H1 (cell line): ENCODE measurements around the gene SNAP29. TPM values are rescaled to one million over a fixed set of nuclear protein-coding genes. Genes with fewer than 3 reads are reported as not detected.

Source experiments
- CTCF ChIA-PET: fragments of 300-600 bp; sonication (Branson Sonifier 250); formaldehyde crosslinking; loops from one replicate; lab custom pipeline; 2021; ENCODE audit not compliant: partially characterized antibody; lab: Charles Lee
- POLR2A ChIA-PET: fragments of 300-600 bp; sonication (Branson Sonifier 250); formaldehyde crosslinking; loops from one replicate; lab custom pipeline; 2021; ENCODE audit warnings: inconsistent platforms; ENCODE audit not compliant: partially characterized antibody; lab: Charles Lee
- DNase-seq, 2 experiments: peaks; one replicate each; pipeline versions ENCODE4 v3.0.0 to v3.0.0-alpha.2; 2010 to 2022; ENCODE audit warnings: low spot score in 2 of 2, low read depth in 1 of 2, mixed read lengths in 1 of 2
- FAIRE-seq: peaks from 2 replicates; lab custom pipeline; 2011; peaks lifted over from hg19 to GRCh38; lab: Jason Lieb, UNC
- H2AFZ ChIP-seq: 2 replicates; pipeline ENCODE4 v1.8.1; 2012; ENCODE audit warnings: low read length, inconsistent platforms
- H2AK5ac ChIP-seq: 2 replicates; pipeline ENCODE4 v1.6.1; 2013; ENCODE audit warnings: low read depth, low read length
- H2BK120ac ChIP-seq: replicated peaks from 2 replicates; pipeline ENCODE3; 2013; ENCODE audit warnings: low read depth, low read length, inconsistent platforms
- H2BK12ac ChIP-seq: 2 replicates; pipeline ENCODE4 v1.6.1; 2013; ENCODE audit warnings: low read depth, low read length
- H2BK15ac ChIP-seq: 2 replicates; pipeline ENCODE4 v1.6.1; 2013; ENCODE audit warnings: low read length
- H2BK20ac ChIP-seq: 2 replicates; pipeline ENCODE4 v1.6.1; 2013; ENCODE audit warnings: low read length
- H2BK5ac ChIP-seq: 2 replicates; pipeline ENCODE4 v1.6.1; 2013; ENCODE audit warnings: low read depth, low read length
- H3K14ac ChIP-seq: 2 replicates; pipeline ENCODE4 v1.6.1; 2013; ENCODE audit warnings: inconsistent platforms; ENCODE audit not compliant: insufficient read length
- H3K18ac ChIP-seq: 2 replicates; pipeline ENCODE4 v1.6.1; 2013; ENCODE audit warnings: low read length; ENCODE audit errors: extremely low read depth
- H3K23ac ChIP-seq: 2 replicates; pipeline ENCODE4 v1.6.1; 2013; ENCODE audit warnings: inconsistent platforms; ENCODE audit not compliant: insufficient read length
- H3K23me2 ChIP-seq: 2 replicates; pipeline ENCODE4 v1.6.1; 2013; ENCODE audit warnings: low read depth, low read length
- H3K27ac ChIP-seq: 2 replicates; pipeline ENCODE4 v1.6.1; 2011; ENCODE audit warnings: low read depth, low read length, inconsistent platforms
- H3K27me3 ChIP-seq, 4 experiments: replicated peaks in 1 of 4; 1 replicate in 1 of 4; 2 replicates in 3 of 4; pipeline versions ENCODE4 v1.6.1 to v1.8.1; 2011 to 2013; ENCODE audit warnings: low read length in 3 of 4, mild to moderate bottlenecking in 3 of 4, inconsistent platforms in 2 of 4, mixed read lengths in 2 of 4, moderate library complexity in 1 of 4; ENCODE audit not compliant: control insufficient read depth in 3 of 4, insufficient read depth in 3 of 4; ENCODE audit errors: extremely low read depth in 1 of 4
- H3K36me3 ChIP-seq, 4 experiments: 2 replicates each; pipeline versions ENCODE4 v1.6.1 to v1.8.1; 2011 to 2013; ENCODE audit warnings: mild to moderate bottlenecking in 4 of 4, low read length in 3 of 4, moderate library complexity in 2 of 4, control low read depth in 1 of 4, inconsistent platforms in 1 of 4; ENCODE audit not compliant: insufficient read depth in 4 of 4, control insufficient read depth in 2 of 4
- H3K4ac ChIP-seq: replicated peaks from 2 replicates; pipeline ENCODE3; 2013; ENCODE audit warnings: low read length, low read depth, mixed read lengths, inconsistent platforms; ENCODE audit not compliant: insufficient read length
- H3K4me1 ChIP-seq, 4 experiments: replicated peaks in 1 of 4; 1 replicate in 1 of 4; 2 replicates in 3 of 4; pipeline versions ENCODE4 v1.6.1 to v1.8.1; 2011 to 2013; ENCODE audit warnings: low read length in 3 of 4, inconsistent platforms in 2 of 4, mixed read lengths in 1 of 4; ENCODE audit not compliant: insufficient read depth in 4 of 4, control insufficient read depth in 3 of 4
- H3K4me2 ChIP-seq, 2 experiments: 2 replicates each; pipeline versions ENCODE4 v1.6.1 to v1.8.1; 2011 to 2013; ENCODE audit warnings: low read depth in 2 of 2, low read length in 2 of 2, control low read depth in 1 of 2, inconsistent platforms in 1 of 2, mild to moderate bottlenecking in 1 of 2; ENCODE audit not compliant: insufficient read depth in 1 of 2
- H3K4me3 ChIP-seq, 4 experiments: fragments of 200-600, 300-600 bp in 1 of 4; sonication (generic), shearing (Covaris generic), sonication (Bioruptor Twin) in 1 of 4; 2 replicates each; pipeline versions ENCODE4 v1.5.1 to v1.8.1; 2011 to 2016; ENCODE audit warnings: low read length in 4 of 4, low read depth in 3 of 4, control low read depth in 2 of 4, inconsistent platforms in 2 of 4, mild to moderate bottlenecking in 2 of 4, mixed read lengths in 1 of 4, moderate library complexity in 1 of 4; ENCODE audit not compliant: insufficient read depth in 2 of 4; ENCODE audit errors: extremely low read depth in 1 of 4
- H3K56ac ChIP-seq: replicated peaks from 2 replicates; pipeline ENCODE3; 2013; ENCODE audit warnings: low read depth, mild to moderate bottlenecking, mixed read lengths, low read length, inconsistent platforms; ENCODE audit not compliant: insufficient read length
- H3K79me1 ChIP-seq: 2 replicates; pipeline ENCODE4 v1.6.1; 2013; ENCODE audit warnings: low read depth, low read length, control low read depth
- H3K79me2 ChIP-seq, 2 experiments: 2 replicates each; pipeline versions ENCODE4 v1.6.1 to v1.8.1; 2012 to 2013; ENCODE audit warnings: low read length in 2 of 2, mild to moderate bottlenecking in 2 of 2, inconsistent platforms in 1 of 2; ENCODE audit not compliant: insufficient read depth in 2 of 2, control insufficient read depth in 1 of 2
- H3K9ac ChIP-seq, 4 experiments: replicated peaks in 1 of 4; 1 replicate in 1 of 4; 2 replicates in 3 of 4; pipeline versions ENCODE4 v1.6.1 to v1.8.1; 2011 to 2013; ENCODE audit warnings: low read depth in 3 of 4, low read length in 3 of 4, control low read depth in 2 of 4, mild to moderate bottlenecking in 2 of 4, moderate library complexity in 2 of 4, inconsistent platforms in 1 of 4; ENCODE audit errors: extremely low read depth in 1 of 4
- H3K9me3 ChIP-seq, 2 experiments: 2 replicates each; pipeline versions ENCODE4 v1.6.1 to v1.8.1; 2012 to 2013; ENCODE audit warnings: mild to moderate bottlenecking in 2 of 2, moderate library complexity in 2 of 2, control low read depth in 1 of 2, inconsistent platforms in 1 of 2, low read depth in 1 of 2, low read length in 1 of 2, mixed read lengths in 1 of 2; ENCODE audit not compliant: insufficient read depth in 2 of 2
- H4K20me1 ChIP-seq, 2 experiments: replicated peaks in 1 of 2; 2 replicates each; pipeline versions ENCODE3 to v1.8.1; 2011 to 2013; ENCODE audit warnings: inconsistent platforms in 2 of 2, low read length in 2 of 2, mild to moderate bottlenecking in 1 of 2; ENCODE audit not compliant: insufficient read depth in 2 of 2, control insufficient read depth in 1 of 2
- H4K5ac ChIP-seq: 2 replicates; pipeline ENCODE4 v1.6.1; 2013; ENCODE audit warnings: low read length, low read depth, mixed read lengths, inconsistent platforms; ENCODE audit not compliant: insufficient read length
- H4K8ac ChIP-seq: 2 replicates; pipeline ENCODE4 v1.8.0; 2013; ENCODE audit warnings: mild to moderate bottlenecking, moderate library complexity, low read length, inconsistent platforms; ENCODE audit not compliant: insufficient read depth; ENCODE audit errors: extremely low read depth
- H4K91ac ChIP-seq: replicated peaks from 2 replicates; pipeline ENCODE3; 2013; ENCODE audit warnings: low read length, mixed read lengths, inconsistent platforms; ENCODE audit not compliant: insufficient read length
- GABPA ChIP-seq: IDR thresholded peaks from 2 replicates; pipeline ENCODE4 v1.6.1; 2011; ENCODE audit warnings: mild to moderate bottlenecking, low read length, moderate library complexity, borderline replicate concordance; ENCODE audit not compliant: insufficient read depth
- HDAC2 ChIP-seq, 2 experiments: fragments of 300-600 bp in 1 of 2; sonication (generic) in 1 of 2; IDR thresholded peaks; 2 replicates each; pipeline ENCODE4 v1.6.1; 2011 to 2012; ENCODE audit warnings: low read depth in 2 of 2, low read length in 2 of 2, mild to moderate bottlenecking in 2 of 2, moderate library complexity in 2 of 2, borderline replicate concordance in 1 of 2, inconsistent platforms in 1 of 2
- JUN ChIP-seq: IDR thresholded peaks from 2 replicates; pipeline ENCODE4 v1.6.1; 2011; ENCODE audit warnings: low read depth, mild to moderate bottlenecking, improper control_type of control experiment, low read length
- KDM1A ChIP-seq: fragments of 200-600, 300-600 bp; sonication (generic); IDR thresholded peaks from 2 replicates; pipeline ENCODE4 v1.7.1; 2016; ENCODE audit warnings: mild to moderate bottlenecking, low read length, borderline replicate concordance
- NANOG ChIP-seq: IDR thresholded peaks from 2 replicates; pipeline ENCODE4 v1.6.1; 2011; ENCODE audit warnings: low read length, low read depth, mild to moderate bottlenecking, inconsistent platforms; ENCODE audit not compliant: insufficient read depth, poor library complexity, severe bottlenecking
- POLR2AphosphoS5 ChIP-seq: IDR thresholded peaks from 2 replicates; pipeline ENCODE4 v1.6.1; 2011; ENCODE audit warnings: low read depth, low read length
- RFX5 ChIP-seq: IDR thresholded peaks from 2 replicates; pipeline ENCODE4 v1.6.1; 2011; ENCODE audit warnings: low read depth, low read length, improper control_type of control experiment, borderline replicate concordance
- SIRT6 ChIP-seq: IDR thresholded peaks from one replicate; pipeline ENCODE4 v1.7.1; 2012; ENCODE audit warnings: low read length, inconsistent platforms
- SIX5 ChIP-seq: IDR thresholded peaks from 2 replicates; pipeline ENCODE4 v1.6.1; 2011; ENCODE audit warnings: mild to moderate bottlenecking, low read depth, low read length
- SP1 ChIP-seq: IDR thresholded peaks from 2 replicates; pipeline ENCODE4 v1.6.1; 2011; ENCODE audit warnings: low read depth, low read length
- SP2 ChIP-seq: IDR thresholded peaks from 2 replicates; pipeline ENCODE4 v1.6.1; 2012; ENCODE audit warnings: mild to moderate bottlenecking, low read length, inconsistent platforms
- SRF ChIP-seq: IDR thresholded peaks from 2 replicates; pipeline ENCODE4 v1.6.1; 2011; ENCODE audit warnings: mild to moderate bottlenecking, low read depth, low read length, moderate library complexity
- SUZ12 ChIP-seq: fragments of 200-600 bp; sonication (generic); IDR thresholded peaks from 2 replicates; pipeline ENCODE4 v1.6.1; 2012; ENCODE audit warnings: mild to moderate bottlenecking, inconsistent platforms, low read length, moderate library complexity, mixed read lengths
- TBP ChIP-seq: IDR thresholded peaks from 2 replicates; pipeline ENCODE4 v1.6.1; 2011; ENCODE audit warnings: low read depth, low read length, improper control_type of control experiment
- WGBS, 2 experiments: shearing (Covaris generic) in 1 of 2; methylation state at CpG; one replicate each; pipeline versions ENCODE4 v1.1.6 to v1.1.7; 2013 to 2015; ENCODE audit warnings: low lambda C conversion rate in 2 of 2, mixed read lengths in 2 of 2, inconsistent platforms in 1 of 2, low coverage in 1 of 2, missing lambda C conversion rate in 1 of 2; ENCODE audit not compliant: insufficient replicate concordance in 2 of 2, insufficient coverage in 1 of 2, insufficient read length in 1 of 2; ENCODE audit errors: extremely low coverage in 1 of 2, missing lambda C conversion rate in 1 of 2; 5-methylcytosine and 5-hydroxymethylcytosine counted together
- polyA plus RNA-seq, 7 experiments: library from polyadenylated mRNA; depleted of rRNA in 3 of 7; stranded (reverse) in 5 of 7; unstranded in 2 of 7; fragments of >200 nt in 5 of 7; fragments of 200-250 nt in 2 of 7; gene quantifications; 1 replicate in 5 of 7; 2 replicates in 1 of 7; 4 replicates in 1 of 7; pipeline versions ENCODE4 v1.2.1 to v1.2.3, GENCODE V29; 2011 to 2013; ENCODE audit warnings: missing spikeins in 2 of 7, mixed read lengths in 2 of 7
- total RNA-seq: library from RNA; stranded (reverse); fragmentation: NEBNext Ultra II Directional; extraction: Animal tissue kit (Norgen Biotek cat#: 25700); gene quantifications from 2 replicates; pipeline ENCODE4 v1.2.1, GENCODE V29; 2021

SNAP29 gene
- total and polyA plus RNA-seq, 2 of the 8 experiments (the other 6 are each of a cell fraction or from before 2014, with no cell fraction given) = 11.8 to 15.0 TPM

GRCh38 chr22:20853236-20853660 is 5.6 kb upstream of the SNAP29 start:
- no peaks in the 10 kb centered on the region for H3K27me3 ChIP-seq
- H2BK20ac ChIP-seq = no peak overlapping the region
- POLR2A ChIA-PET = interaction anchor here (1.5 kb wide), 1 partner anchor 65 kb away, joined by 3 read pairs; no protein-coding TSS in a partner anchor
- no peak for DNase-seq
- TF ChIP-seq SUZ12 (no peak), JUN (no peak), POLR2AphosphoS5 (no peak), TBP (no peak), GABPA (no peak), KDM1A (no peak), RFX5 (no peak), SP1 (no peak), SRF (no peak), SIRT6 (no peak), SP2 (no peak), SIX5 (no peak), HDAC2 (IDR thresholded peaks at IDR 0.05; ENCODE audit: borderline replicate concordance in 1 of 2, low read depth in 2 of 2, low read length in 2 of 2) (no peak), NANOG (no peak)
- TF ChIP-seq, all 59 proteins: peak for 0
- Histone ChIP-seq H3K4ac (no peak overlapping the region), H4K8ac (no peak overlapping the region), H3K79me2 (peaks cover 0 to 47% of the 10 kb centered on the region in 2 experiments; a peak in 3 of 4 replicates), H3K14ac (no peak overlapping the region), H3K18ac (no peak overlapping the region), H3K23ac (no peak overlapping the region), H3K4me3 (no peak overlapping the region), H3K9me3 (no peaks in the 10 kb centered on the region), H2BK12ac (no peak overlapping the region), H4K20me1 (no peaks in the 10 kb centered on the region), H3K23me2 (0 out of 2 replicates have a peak, but pooled peaks cover 3% of the 10 kb centered on the region), H3K56ac (no peak overlapping the region), H2AK5ac (no peak overlapping the region), H3K9ac (no peak overlapping the region), H4K5ac (no peak overlapping the region), H2BK15ac (no peak overlapping the region), H3K36me3 (no peaks in the 10 kb centered on the region), H2BK120ac (no peak overlapping the region), H3K4me1 (peaks cover 5 to 12% (median 6%) of the 10 kb centered on the region in 4 experiments; a peak in 4 of 7 replicates), H2BK5ac (no peak overlapping the region), H3K27ac (no peak overlapping the region), H3K4me2 (no peak overlapping the region), H3K79me1 (peaks cover 4% of the 10 kb centered on the region), H2AFZ (no peak overlapping the region), H4K91ac (no peak overlapping the region)
- CTCF ChIA-PET = interaction anchor here (0.6 kb wide), 1 partner anchor 33 kb away, joined by 3 read pairs; no protein-coding TSS in a partner anchor
- FAIRE-seq = no peak
- WGBS, 2 experiments = 92% methylated on average over 3 of the region's 3 CpGs; no CpG with 5 or more reads in 1 of the 2 experiments
